ENCODE results near the gene OR6A2.

OR6A2 gene

GRCh38 chr11:6757373-6757967 lies 42.0 kb downstream of the OR6A2 start:
- DNase-seq: peak in 30 of 51 donors; percentile 2 to 70 (median 34)

- DNase-seq: no peak
Measured at GRCh38 chr11:6755953-6756347, 43.5 kb downstream of the OR6A2 start.

GRCh38 chr11:6755303-6755952 lies 44.1 kb downstream of the OR6A2 start:
- peak in 7 of 51 donors; percentile 5 to 36 (median 14) for DNase-seq

DNA sequence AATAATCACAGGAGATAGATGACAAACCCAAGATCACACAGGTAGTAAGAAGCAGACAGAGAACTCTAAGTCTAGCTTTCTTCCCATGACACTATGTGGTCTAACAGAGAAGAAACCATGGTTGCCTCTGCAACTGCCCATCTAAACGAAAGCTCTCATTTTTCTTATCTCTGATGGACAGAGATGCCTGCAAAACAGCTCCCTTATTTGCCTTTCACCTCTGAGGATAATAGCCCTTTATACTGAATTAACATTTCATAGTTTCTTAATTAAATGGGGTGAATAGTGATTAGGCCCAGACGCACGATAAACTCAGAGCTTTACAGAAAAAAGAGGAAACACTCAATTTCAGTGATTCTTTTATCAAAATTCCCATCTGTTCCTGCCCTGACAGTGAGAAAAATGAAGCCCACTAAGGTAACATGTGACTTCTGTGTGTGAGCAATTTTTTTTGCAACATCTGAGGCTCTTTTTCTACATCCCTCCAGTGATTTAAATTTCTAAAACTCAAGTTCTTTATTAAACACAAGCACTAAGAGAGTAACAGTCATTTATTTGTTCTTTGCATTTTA lies 52.3 kb downstream of the OR6A2 start:
- DNase-seq: no peak

DNA sequence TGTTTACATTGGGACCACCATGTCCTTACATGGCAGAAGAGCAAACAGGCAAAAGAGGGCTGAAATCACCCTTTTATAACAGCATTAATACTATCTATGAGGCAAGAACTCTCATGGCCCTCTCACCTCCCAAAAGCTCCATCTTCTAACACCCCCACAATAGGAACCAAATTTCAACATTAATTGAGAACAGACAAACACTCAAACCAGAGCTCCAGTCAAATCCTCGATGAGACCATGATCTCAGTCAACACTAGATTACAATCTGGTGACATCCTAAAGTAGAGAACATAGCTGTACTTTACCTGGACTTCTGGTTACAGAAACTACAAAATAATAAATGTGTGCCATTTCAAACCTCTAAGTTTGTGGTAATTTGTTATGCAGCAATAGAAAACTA lies 52.9 kb downstream of the OR6A2 start:
- no peak for DNase-seq

- DNase-seq: no peak
Measured at GRCh38 chr11:6746086-6746618, 53.3 kb downstream of the OR6A2 start.

- no peak for DNase-seq
Measured at GRCh38 chr11:6745465-6746015, 53.9 kb downstream of the OR6A2 start.

DNA sequence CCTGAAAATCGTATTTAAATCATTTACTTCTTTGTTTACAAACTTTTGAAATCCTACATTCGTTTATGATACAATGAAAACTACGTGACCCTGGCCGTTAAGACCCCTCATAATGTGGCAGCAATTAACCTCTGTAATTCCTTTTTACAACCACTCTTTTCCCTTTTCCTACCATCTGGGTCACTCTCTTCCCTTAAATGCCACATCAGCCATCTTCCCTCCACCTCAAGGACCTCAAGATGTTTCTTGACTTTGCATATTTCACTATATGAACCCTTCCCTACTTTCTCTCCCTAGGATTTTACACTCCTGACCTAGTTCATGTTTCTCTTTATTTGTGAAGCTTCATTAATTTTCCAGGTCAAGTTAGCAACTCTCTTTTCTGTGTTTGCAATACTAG lies 54.5 kb downstream of the OR6A2 start:
- no peak for DNase-seq

GRCh38 chr11:6742260-6742659 lies 57.2 kb downstream of the OR6A2 start:
- no peak for DNase-seq

Data from hypothalamus (tissue), 51 donors.